CD1c-positive myeloid dendritic cell (primary cell): ENCODE measurements around the gene TMEM8B.
"Not testable (repeated sequence)": the region's sequence is repeated elsewhere in the genome, so short reads cannot be mapped to it uniquely, and the experiment has no call there.

Experiments
- DNase-seq: peaks from one replicate; pipeline ENCODE4 v3.0.0-alpha.2; 2016; ENCODE audit errors: extremely low spot score

TMEM8B gene

DNA sequence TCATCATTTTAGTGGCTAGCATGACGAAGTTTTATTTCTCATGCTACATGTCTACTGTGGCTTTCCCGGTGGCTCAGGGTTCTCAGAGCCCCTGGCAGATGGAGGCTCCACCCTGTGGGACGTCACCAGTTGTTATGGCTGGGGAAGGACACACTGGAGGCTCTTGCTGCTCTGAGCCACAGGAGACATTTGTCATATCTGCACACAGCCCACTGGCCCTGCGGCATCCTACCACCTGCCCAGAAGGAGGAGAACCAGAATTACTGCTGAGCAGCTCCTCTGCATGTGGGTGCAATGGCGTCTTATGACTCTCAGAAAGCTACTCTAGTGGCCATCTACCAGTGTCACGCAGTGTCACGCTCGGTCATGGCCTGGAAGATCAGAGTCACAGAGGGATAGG, 34.6 kb downstream of the TMEM8B start:
- DNase-seq, result no peak

DNA sequence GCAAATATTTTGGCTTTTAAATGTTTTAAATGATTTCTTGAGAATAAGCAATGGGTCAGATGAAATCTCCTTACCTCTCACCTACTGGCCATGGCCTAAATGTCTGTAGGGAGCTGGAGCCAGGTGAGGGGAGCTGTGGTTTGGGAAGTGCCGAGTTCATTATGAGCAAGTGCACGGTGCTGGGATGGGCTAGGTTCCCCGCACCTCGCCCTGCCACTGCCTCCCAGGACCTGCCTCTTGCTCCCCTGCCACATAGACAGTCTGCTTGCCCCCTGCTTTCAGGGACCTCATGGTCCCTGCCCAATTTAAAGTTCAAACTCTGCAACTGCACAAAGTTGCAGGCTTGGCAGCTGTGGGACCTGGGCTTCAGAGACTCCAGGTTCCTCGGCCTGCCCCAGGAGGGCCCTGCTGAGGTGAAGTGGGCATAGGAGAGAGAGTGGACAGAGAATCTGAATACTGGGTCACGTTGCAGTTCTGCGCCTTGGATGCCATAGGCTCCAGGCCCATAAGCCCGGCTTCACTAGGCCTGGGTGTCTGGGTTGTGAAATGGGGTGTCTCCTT, 35.7 kb downstream of the TMEM8B start:
- no peak for DNase-seq

DNA sequence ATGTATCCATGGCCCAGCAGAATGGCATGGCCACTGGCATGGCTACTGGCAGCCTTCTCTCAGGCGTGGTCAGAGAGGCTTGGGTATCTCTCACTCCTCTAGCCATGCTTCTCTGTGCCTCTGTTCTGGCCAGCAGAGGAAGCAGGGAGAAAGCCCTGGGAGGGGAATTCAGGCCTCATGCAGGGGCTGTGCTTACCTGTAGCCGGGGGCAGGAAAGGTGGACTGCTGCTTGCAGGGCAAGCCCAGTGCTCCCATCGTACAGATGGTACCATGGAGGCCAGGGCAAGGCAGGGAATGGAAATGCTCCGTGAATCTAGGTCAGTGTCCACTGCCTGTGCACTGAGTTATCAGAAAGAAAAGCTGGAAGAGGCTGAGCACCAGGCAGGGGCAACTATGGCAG, 38.5 kb downstream of the TMEM8B start:
- DNase-seq, result no peak

DNA sequence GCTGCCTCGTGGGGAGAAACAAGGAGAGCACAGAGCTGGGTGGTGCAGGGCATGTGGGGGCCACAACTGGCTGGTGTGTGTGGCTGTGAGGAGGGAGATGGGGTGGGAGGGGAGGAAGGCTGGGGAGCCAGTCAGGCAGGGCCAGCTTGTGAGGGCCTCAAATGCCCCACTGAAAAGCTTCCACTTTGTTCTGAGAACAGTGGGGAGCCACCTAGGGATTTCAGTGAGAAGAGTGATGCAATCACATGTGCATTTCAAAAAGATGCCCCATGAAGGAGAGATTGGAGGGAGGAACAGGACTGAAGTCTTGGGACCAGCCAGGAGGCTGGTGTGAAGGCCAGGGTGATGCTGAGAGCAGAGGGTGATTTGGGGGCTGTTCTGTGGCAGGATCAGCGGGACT, 39.9 kb downstream of the TMEM8B start:
- DNase-seq, result no peak

DNA sequence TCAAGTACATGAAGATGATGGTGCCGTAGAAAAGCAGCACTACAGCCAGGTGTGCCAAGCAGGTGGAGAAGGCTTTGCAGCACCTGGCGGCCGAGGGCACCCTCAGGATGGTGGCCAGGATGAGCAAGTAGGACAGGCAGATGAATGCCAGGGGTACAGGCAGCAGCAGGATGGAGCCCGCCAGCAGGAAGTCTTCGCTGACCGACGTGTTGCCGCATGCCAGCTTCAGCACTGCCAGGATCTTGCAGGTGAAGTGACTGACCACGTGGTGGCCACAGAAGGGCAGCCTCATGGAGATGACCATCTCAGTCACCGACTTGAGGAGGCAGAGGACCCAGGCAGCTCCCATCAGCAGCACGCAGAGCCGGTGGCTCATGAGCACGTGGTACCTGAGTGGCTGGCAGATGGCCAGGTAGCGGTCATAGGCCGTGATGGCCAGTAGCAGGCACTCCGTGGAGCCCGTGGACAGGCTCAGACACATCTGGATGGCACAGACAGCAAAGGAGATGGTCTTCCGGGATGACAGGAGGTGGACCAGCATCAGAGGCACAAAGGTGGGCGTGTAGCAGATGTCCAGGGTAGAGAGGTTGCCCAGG, 40.7 kb downstream of the TMEM8B start:
- no peak for DNase-seq

DNA sequence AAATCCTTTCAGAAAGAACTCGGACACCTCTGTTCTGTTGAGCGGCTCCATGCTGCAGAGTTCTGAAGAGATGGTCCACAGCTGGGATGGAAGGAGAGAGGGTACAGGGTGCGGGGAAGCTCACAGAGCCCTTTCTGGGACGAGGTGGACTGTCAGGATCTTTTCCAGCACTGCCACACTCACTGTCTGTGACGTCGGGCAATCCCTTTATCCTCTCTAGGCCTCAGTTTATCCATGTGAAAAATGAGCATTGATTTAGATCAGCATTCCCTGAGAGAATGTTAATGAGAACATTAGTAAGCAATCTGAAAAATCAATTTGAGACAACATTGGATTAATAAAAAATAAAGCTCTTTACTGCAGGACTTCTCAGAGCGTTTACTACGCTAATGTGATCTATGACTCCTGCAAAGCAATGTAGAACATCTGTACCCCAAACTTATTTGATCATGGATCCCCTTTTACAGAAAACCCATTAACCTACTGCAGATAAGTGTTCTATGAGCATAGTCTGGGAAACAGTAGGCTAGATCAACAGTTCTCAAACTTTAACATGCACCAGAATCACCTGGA, 41.4 kb downstream of the TMEM8B start, which contains the start of gene OR13J1:
Gene OR13J1, minus strand, starts transcription at position 51 of the 573 bp plus-strand sequence. Its CDS starts 0 bp downstream, at position 51.
- no peak for DNase-seq

DNA sequence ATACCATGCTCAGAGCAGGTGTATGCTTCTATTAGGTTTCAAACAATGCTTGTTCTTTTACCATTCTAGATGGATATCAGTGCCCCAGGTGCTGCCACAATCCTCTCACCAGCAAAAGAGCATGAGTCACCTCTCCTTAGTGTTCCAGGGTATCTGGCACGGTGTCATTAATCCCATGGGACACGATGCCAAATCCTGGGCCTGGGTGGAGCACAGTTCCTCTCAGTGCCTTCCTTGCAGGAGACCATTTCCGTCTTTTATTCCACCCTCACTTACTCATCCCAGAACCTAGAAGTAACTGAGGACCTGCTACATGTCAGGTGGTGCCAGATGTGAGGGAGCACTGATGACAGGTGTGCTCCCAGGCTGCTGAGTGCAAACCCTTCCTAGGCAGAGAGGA, 42.5 kb downstream of the TMEM8B start:
- no peak for DNase-seq

DNA sequence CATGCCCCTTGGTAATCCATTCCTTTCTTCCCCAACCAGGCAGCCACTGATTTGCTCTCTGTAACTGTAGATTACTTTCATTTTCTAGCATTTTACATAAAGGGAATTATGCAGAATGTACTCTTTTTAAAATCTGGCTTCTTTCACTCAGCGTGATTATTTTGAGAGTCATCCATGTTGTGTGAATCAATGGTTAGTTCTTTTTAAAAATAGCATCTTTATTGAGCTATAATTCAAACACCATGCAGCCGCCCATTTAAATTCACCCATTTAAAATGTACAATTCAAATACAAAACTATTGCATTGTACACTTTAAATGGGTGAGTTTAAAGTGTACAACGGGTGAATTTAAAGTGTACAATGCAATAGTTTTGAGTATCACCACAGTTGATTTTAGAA, 43.5 kb downstream of the TMEM8B start:
- no peak for DNase-seq

DNA sequence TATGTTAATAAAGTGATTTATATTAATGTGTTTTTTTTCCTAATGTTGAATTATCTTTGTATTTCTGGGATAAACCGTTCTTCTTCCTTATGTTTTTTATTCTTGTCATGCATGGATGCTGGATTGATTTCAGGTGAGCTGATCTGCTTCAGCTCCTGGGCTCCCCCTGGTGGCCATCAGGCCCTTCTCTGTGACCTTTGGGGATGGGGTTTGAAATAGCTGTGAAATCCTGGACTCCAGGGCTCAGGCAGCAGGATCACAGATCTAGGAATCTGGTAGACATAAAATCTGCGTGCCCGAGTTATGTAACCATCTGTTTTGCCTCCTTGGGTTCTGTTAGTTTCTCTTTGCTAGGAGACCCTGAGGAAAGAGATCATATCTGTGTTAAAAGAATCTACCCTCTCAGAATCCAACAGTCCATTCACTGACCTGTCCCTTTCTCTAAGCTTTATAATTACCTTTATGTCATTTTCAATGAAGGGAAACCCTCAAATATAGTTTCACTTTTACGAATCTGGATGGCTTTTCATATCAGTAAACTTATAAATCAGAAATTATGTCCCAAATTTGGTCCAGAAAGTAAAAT, 53.3 kb downstream of the TMEM8B start:
- DNase-seq, result peak; percentile 77

DNA sequence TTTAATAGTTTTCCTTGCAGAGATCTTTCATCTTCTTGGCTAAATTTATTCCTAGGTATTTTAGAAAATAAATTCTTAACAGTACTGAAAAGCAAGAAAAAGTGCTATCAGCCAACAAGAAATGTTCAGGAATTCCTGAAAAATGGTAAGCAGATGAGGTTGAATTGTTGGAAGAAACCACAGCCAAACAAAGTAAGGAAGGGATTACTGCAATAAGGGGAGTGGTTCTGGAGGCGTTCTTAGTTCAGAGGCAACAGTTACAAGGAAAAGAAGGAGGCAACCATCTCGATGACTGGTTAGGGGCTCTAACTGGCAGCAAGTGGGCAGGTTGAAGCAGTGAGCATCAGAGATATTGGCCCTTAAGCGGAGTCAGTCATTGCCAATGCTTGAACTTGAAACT, 54.0 kb downstream of the TMEM8B start:
- no peak for DNase-seq

DNA sequence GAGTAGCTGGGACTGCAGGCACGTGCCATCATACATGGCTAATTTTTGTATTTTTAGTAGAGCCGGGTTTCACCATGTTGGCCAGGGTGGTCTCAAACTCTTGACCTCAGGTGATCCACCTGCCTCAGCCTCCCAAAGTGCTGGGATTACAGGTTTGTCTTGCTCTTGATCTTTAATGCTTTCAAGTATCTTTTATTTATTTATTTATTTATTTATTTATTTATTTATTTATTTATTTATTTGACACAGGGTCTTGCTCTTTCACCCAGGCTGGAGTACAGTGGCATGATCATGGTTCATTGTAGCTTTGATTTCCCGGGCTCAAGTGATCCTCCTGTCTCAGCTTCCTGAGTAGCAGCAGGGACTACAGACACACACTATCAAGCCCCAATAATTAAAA, 55.9 kb downstream of the TMEM8B start:
- DNase-seq, result not testable (repeated sequence)

DNA sequence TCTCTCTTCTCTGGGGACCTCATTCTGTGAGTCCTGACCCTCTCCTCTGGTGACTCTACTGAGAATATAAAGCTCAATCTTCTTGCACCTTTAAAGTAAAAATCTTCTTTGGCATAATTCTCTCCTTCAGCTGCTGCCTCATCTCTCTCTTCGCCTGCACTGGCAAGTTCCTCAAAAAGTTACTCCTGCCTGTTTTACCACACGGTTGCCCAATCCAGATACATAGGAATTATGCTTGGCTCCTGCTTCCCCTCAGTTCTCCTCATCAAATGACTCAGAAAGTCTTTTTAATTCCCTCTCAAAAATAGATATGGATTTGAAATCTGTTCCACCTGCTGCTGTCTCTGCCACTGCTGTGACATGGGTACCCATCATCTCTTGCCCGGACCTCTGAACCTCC, 62.6 kb downstream of the TMEM8B start:
- peak; percentile 76 for DNase-seq

DNA sequence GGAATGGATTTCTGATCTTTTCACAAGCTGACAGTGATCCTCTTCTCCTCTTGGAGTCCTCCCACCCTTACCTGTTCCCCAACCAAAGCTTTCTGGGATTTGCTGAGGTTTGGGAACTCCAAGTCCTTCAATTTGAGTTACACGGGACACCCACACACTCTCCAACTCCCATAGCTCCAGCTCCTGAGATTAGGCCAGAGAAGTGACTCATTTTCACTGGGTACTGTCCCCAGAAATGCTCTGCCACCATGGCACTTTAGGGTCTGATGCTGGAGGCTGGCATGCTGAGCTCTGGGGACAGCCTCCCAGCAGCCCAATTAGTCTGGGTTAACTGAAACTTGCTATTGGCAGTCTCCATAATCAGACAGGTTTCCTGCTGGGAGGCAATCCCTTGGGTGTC, 63.0 kb downstream of the TMEM8B start:
- peak; percentile 38 for DNase-seq

DNA sequence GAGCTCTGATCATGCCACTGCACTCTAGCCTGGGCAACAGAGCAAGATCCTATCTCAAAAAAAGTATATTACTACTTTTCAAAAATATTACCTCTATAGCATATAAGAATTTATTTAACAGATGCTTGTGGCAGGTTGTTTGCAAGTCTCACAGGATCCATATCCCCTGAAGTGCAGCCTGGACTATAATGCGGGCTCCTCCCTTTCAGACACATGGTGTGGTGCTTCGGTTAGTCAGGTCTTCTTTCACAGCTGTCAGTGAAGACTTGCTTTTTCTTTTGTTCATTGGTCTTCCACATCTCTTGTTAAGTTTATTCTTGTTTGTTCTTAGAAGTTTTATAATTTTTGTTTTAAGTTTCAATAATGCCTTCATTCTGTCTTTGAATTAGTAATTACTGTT, 67.5 kb downstream of the TMEM8B start:
- DNase-seq, result no peak

DNA sequence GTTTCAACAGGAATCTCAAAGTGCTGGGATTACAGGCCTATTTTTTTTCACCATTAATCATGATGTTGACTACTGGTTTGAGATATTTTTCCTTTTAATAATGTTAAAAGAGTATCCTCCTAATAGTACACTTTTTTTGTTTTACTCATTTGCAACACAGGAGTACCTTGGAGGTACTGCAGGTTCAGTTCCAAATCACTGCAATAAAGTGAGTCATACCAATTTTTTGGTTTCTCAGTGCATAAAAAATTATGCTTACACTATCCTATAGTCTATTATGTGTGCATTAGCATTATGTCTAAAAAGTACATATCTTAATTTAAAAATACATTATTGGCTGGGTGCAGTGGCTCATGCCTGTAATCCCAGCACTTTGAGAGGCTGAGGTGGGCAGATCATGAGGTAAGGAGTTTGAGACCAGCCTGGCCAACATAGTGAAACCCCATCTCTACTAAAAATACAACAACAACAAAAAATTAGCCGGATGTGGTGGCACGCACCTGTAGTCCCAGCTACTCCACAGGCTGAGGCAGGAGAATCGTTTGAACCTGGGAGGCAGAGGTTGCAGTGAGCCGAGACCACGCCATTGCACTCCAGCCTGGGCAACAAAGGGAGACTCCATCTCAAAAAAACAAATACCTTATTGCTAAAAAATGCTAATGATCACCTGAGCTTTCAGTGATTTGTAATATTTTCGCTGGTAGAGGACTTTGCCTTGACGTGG, 68.5 kb downstream of the TMEM8B start:
- DNase-seq, result not testable (repeated sequence)

DNA sequence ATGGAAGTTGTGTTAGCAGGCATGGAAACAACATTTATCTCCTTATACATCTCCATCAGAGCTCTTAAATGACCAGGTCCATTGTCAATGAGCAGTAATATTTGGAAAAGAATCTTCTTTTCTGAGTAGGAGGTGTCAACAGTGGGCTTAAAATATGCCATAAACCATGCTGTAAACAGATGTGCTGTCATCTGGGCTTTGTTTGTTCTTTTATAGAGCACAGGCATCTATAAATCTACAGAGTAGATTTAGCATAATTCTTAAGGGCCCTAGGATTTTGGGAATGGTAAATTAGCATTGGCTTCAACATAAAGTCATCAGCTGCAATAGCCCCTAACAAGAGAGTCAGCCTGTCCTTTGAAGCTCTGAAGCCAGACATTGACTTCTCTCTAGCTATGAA, 69.3 kb downstream of the TMEM8B start:
- no peak for DNase-seq

DNA sequence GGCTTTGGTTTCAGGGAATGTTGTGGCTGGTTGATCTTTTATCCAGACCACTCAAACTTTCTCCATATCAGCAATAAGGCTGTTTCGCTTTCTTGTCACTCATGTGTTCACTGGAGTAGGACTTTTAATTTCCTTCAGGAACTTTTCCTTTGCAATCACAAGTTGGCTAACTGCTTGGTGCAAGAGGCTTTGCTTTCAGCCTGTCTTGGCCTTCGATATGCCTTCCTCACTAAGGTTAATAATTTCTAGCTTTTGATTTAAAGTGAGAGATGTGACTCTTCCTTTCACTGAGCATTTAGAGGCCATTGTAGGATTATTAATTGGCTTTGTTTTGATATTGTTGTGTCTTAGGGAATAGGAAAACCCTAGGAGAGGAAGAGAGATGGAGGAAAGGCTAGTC, 70.0 kb downstream of the TMEM8B start:
- DNase-seq, result no peak

DNA sequence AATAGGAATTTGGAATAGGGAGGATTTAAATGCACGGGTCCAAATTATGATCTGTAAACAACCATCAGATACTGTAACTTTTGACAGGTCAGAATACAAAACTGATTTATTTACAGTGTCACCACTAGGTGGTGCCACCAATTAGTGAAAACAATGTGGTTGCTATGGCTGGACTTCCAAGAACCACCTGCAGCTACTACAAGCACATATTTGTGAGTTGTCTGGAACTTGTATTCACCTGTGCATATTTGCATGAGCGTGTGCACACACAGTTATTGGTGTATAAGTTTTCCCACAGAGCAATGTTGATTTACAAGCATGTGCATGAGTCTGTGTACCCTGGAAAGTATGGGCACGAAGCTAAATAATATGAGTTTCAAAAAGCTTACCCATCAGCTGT, 74.0 kb downstream of the TMEM8B start:
- DNase-seq, result peak; percentile 71

DNA sequence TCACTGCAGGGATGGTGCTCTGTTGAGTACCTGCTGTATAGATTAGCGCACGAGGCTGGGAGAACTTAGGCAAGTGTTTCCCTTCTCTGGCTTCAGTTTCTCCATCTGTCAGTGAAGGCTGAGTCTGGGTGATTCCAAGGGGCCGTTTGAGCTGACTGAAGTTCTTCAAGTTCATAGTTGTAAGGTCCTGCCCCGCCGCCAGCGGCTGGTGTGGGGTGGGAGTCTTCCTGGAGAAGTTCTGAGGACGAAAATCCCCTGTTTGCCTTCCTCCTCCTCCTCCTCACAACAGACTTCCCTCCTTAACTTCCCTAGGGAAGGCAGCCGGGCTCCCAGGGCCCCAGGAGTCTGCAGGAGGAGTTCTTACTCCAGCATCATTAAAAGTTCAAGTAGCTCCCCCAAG, 75.3 kb downstream of the TMEM8B start:
- no peak for DNase-seq

DNA sequence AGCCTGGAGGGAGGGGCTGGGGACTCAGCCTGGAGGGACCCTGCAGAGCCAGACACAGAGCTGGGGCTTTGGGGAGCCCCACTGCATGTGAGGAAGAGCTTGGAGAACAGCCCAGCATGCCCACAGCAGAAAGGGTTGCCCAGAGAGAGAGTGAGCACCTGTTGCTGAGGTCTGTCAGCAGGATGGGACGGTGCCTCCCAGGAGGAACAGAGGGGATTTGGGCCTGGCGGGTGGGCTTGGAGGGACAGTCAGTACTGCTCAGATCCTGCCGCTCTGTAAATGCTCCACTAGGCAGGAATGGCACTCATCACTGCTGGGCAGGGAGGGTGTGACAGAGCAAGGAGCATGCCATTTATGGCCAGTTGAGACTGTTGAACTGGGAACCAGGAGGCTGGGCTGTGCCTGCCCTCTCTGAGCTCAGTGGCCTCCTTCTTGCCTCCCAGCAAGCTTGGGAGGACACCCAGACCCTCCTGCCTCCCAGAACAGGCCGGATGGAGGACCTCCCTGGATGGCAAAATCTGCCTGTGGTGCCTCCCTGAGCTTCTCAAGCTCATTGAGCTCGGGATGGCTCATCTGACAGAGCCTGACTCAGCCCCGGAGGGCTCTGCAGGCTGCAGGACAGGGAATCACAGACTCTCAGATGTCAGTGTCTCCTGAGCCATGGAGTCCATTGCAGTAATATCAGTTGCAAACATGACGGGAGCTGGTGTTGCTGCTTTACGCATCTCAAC, 76.2 kb downstream of the TMEM8B start:
- no peak for DNase-seq

DNA sequence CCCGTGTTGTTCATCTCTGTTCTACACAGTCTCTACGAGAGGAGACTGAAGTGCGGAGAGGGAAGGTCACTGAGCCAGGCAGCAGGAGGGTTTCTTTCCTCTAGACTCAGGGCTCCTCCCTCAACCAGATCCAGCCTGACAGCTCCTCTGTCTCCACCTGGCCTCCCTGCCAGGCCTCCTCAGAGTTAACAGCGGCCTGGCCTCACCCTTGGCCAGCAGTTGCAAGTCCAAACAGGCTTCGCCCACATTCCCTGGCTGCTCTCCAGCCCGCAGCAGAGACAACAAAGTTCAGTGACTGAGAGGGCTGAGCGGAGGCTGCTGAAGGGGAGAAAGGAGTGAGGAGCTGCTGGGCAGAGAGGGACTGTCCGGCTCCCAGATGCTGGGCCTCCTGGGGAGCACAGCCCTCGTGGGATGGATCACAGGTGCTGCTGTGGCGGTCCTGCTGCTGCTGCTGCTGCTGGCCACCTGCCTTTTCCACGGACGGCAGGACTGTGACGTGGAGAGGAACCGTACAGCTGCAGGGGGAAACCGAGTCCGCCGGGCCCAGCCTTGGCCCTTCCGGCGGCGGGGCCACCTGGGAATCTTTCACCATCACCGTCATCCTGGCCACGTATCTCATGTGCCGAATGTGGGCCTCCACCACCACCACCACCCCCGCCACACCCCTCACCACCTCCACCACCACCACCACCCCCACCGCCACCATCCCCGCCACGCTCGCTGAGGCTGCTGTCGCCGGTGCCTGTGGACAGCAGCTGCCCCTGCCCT, 77.1 kb downstream of the TMEM8B start, which contains the start of gene HRCT1:
Gene HRCT1, plus strand, starts transcription at position 291 of the 768 bp plus-strand sequence. Its CDS starts 86 bp downstream, at position 377.
- DNase-seq, result no peak
